HepG2 (cell line): ENCODE measurements around the gene ARHGAP45. TPM values are rescaled to one million over a fixed set of nuclear protein-coding genes. Genes with fewer than 3 reads are reported as not detected.

Experiments
- ARID4A ChIP-seq: sonication (generic); formaldehyde crosslinking; IDR thresholded peaks from 2 replicates; pipeline ENCODE4 v1.5.0; 2020; ENCODE audit warnings: mild to moderate bottlenecking, missing genetic modification reagents, borderline replicate concordance
- BCL3 ChIP-seq: sonication (generic); formaldehyde crosslinking; IDR thresholded peaks from 2 replicates; pipeline ENCODE4 v1.5.1; 2020; ENCODE audit warnings: mild to moderate bottlenecking, missing genetic modification reagents, moderate library complexity
- DDIT3 ChIP-seq: sonication (generic); formaldehyde crosslinking; IDR thresholded peaks from 2 replicates; pipeline ENCODE4 v1.4.0; 2020; ENCODE audit warnings: mild to moderate bottlenecking, missing genetic modification reagents
- ELF3 ChIP-seq: IDR thresholded peaks from 2 replicates; pipeline ENCODE4 v1.6.1; 2016; ENCODE audit warnings: missing genetic modification reagents, missing compliant biosample characterization
- HNRNPK ChIP-seq: fragments of 200-400 bp; formaldehyde crosslinking; IDR thresholded peaks from 2 replicates; pipeline ENCODE4 v1.6.1; 2018; ENCODE audit warnings: low read length, low read depth, moderate library complexity, mild to moderate bottlenecking; ENCODE audit not compliant: poor library complexity, severe bottlenecking
- KDM2A ChIP-seq: sonication (generic); formaldehyde crosslinking; IDR thresholded peaks from 2 replicates; pipeline ENCODE4 v1.4.0; 2020; ENCODE audit warnings: low read depth, missing genetic modification reagents, borderline replicate concordance
- RARG ChIP-seq: sonication (generic); formaldehyde crosslinking; IDR thresholded peaks from 2 replicates; pipeline ENCODE4 v1.4.0; 2020; ENCODE audit warnings: low read depth, mild to moderate bottlenecking, missing genetic modification reagents
- SKIL ChIP-seq: sonication (generic); formaldehyde crosslinking; IDR thresholded peaks from 2 replicates; pipeline ENCODE4 v1.8.0; 2022; ENCODE audit warnings: missing genetic modification reagents, mild to moderate bottlenecking, moderate library complexity, borderline replicate concordance
- TBL1XR1 ChIP-seq: fragments of 150-350 bp; IDR thresholded peaks from 2 replicates; pipeline ENCODE4 v1.6.1; 2014; ENCODE audit warnings: borderline replicate concordance, low read length; ENCODE audit not compliant: partially characterized antibody
- ZBTB38 ChIP-seq: sonication (generic); formaldehyde crosslinking; IDR thresholded peaks from 2 replicates; pipeline ENCODE4 v1.5.1; 2020; ENCODE audit warnings: mild to moderate bottlenecking, missing genetic modification reagents
- ZNF549 ChIP-seq: sonication (generic); formaldehyde crosslinking; IDR thresholded peaks from 2 replicates; pipeline ENCODE4 v1.5.0; 2020; ENCODE audit warnings: missing genetic modification reagents
- ZNF574 ChIP-seq: sonication (generic); formaldehyde crosslinking; IDR thresholded peaks from 2 replicates; pipeline ENCODE4 v1.4.0; 2020; ENCODE audit warnings: missing genetic modification reagents
- ZNF577 ChIP-seq: sonication (generic); formaldehyde crosslinking; IDR thresholded peaks from 2 replicates; pipeline ENCODE4 v1.4.0; 2020; ENCODE audit warnings: mild to moderate bottlenecking, low read depth, missing genetic modification reagents, borderline replicate concordance
- ZNF605 ChIP-seq: sonication (generic); formaldehyde crosslinking; IDR thresholded peaks from 2 replicates; pipeline ENCODE4 v1.8.0; 2022; ENCODE audit warnings: mild to moderate bottlenecking, missing genetic modification reagents
- ZNF761 ChIP-seq: sonication (generic); formaldehyde crosslinking; conservative IDR thresholded peaks from 2 replicates; pipeline ENCODE4 v1.4.0; 2020; ENCODE audit warnings: mild to moderate bottlenecking, missing genetic modification reagents
- ZNF816 ChIP-seq: sonication (generic); formaldehyde crosslinking; IDR thresholded peaks from 2 replicates; pipeline ENCODE4 v1.8.0; 2022; ENCODE audit warnings: missing genetic modification reagents, mild to moderate bottlenecking, borderline replicate concordance
- ZNF839 ChIP-seq: sonication (generic); formaldehyde crosslinking; IDR thresholded peaks from 2 replicates; pipeline ENCODE4 v1.4.0; 2020; ENCODE audit warnings: missing genetic modification reagents, mild to moderate bottlenecking, borderline replicate concordance
- ZSCAN30 ChIP-seq: sonication (generic); formaldehyde crosslinking; IDR thresholded peaks from 2 replicates; pipeline ENCODE4 v1.5.0; 2020; ENCODE audit warnings: mild to moderate bottlenecking, missing genetic modification reagents
- polyA plus RNA-seq, 8 experiments: library from polyadenylated mRNA; depleted of rRNA in 3 of 8; stranded (reverse) in 7 of 8; unstranded in 1 of 8; fragments of >200 nt; fragmentation: Illumina TruSeq in 4 of 8; extraction: Trizol in 4 of 8; gene quantifications; 2 replicates each; pipeline versions ENCODE4 v1.2.1 to v1.2.3, GENCODE V29; 2011 to 2016; ENCODE audit warnings: low read depth in 4 of 8, missing spikeins in 1 of 8, mixed read lengths in 1 of 8; ENCODE audit not compliant: insufficient read depth in 1 of 8
- total RNA-seq, 5 experiments: library from RNA; depleted of rRNA; stranded (reverse); fragments of >200 nt; fragmentation: Illumina TruSeq; extraction: Trizol; gene quantifications; 2 replicates each; pipeline ENCODE4 v1.2.3, GENCODE V29; 2016; ENCODE audit warnings: low read depth in 1 of 5

The ARHGAP45 gene
- total and polyA plus RNA-seq, 2 of the 13 experiments (the other 11 are each of a cell fraction or from before 2014, with no cell fraction given), result 0.84 to 32.0 TPM

- no peak for TF ChIP-seq DDIT3 (CRISPR knock-in tag)
- TF ChIP-seq ZNF816 (CRISPR knock-in tag), result no peak; the same call in 1 of the 2 replicates
- TF ChIP-seq RARG (CRISPR knock-in tag), result no peak
- no peak for TF ChIP-seq ZNF761 (CRISPR knock-in tag)
- TF ChIP-seq TBL1XR1, result no peak
- no peak; the same call in 1 of the 2 replicates for TF ChIP-seq ZNF574 (CRISPR knock-in tag)
- 0 out of 2 replicates have a peak, but pooled peaks have one; percentile 51 for TF ChIP-seq ZNF577 (CRISPR knock-in tag)
- no peak for TF ChIP-seq ZNF839
- no peak for TF ChIP-seq ZNF549 (CRISPR knock-in tag)
- TF ChIP-seq ZBTB38 (CRISPR knock-in tag), result peak; percentile 64
- TF ChIP-seq KDM2A (CRISPR knock-in tag), result no peak
- TF ChIP-seq BCL3 (CRISPR knock-in tag), result peak; percentile 72; the same call in 1 of the 2 replicates
- peak; percentile 80 for TF ChIP-seq HNRNPK
- TF ChIP-seq ELF3 (CRISPR knock-in tag), result peak; percentile 39; the same call in 1 of the 2 replicates
- no peak for TF ChIP-seq SKIL (CRISPR knock-in tag)
- no peak; the same call in 1 of the 2 replicates for TF ChIP-seq ZNF605 (CRISPR knock-in tag)
- peak; percentile 87 for TF ChIP-seq ARID4A
- TF ChIP-seq ZSCAN30 (CRISPR knock-in tag), result no peak
These were observed 36.8 kb downstream of the ARHGAP45 start, which contains the start of gene GPX4 (continued) for GRCh38 chr19:1103708-1104310.
